ENCODE data around the gene PPP1R11.
"Not testable (repeated sequence)": the region's sequence is repeated elsewhere in the genome, so short reads cannot be mapped to it uniquely, and the experiment has no call there.

The PPP1R11 gene

DNA sequence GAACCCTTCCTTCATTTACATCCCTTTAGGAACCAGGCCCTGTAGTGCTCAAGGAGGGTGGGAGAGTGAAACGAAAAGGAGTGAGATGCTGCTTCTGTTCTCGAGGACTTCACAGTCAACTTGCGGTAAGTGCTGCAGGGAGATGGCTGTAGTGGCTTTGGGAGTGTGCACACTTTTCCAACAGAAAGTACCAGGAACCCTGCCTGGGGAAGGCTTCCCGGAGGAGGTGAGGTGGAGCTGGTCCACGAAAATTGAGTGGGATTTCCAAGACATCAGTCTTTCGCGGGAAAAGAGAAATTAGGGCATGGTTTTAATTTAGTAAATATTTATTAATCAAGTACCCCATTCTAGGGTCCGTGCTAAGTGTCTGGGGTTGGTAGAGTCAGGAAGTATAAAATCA lies 33.2 kb downstream of the PPP1R11 start:
- no peak for DNase-seq

DNA sequence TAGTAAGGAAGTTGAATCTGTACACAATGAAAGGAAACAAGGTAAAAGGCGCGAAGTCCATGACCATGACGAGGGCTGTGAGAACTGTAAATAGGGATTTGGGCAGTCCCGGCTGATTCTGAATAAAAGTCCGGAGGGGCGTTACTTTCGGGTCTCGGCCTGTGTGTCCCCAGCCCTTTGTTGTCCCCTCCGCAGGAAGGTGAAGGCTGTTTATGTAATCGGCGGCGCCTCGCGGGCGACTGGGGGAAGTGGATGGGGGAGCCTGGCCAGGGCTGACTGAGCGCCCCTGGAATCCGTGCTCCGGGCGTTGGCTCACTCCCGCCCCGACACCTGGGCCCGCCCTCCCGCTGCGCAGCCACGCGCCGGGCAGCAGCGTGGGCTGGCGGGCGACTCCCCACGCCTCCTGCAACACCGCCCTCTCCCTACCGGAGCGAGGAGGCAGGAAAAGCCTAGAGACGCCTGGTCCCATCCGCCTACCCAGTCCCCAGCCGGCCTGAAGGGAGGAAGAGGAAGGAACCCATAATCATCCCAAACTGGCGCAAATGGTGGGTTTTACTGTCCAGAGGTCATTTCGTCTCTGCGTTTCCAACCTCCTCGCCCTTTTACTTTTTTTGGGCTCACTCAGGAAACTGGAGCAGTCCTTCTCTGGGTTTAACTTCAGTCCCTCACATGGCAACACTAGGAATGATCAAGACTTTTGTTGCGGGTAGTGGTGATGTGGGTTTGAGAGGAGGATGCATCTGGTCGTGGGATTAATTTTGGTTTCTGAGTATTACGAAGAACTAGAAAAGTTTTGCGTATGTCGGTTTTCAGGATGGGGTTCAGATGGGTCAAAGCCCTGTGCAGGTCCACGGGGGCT lies 33.8 kb downstream of the PPP1R11 start:
- DNase-seq, result no peak

DNA sequence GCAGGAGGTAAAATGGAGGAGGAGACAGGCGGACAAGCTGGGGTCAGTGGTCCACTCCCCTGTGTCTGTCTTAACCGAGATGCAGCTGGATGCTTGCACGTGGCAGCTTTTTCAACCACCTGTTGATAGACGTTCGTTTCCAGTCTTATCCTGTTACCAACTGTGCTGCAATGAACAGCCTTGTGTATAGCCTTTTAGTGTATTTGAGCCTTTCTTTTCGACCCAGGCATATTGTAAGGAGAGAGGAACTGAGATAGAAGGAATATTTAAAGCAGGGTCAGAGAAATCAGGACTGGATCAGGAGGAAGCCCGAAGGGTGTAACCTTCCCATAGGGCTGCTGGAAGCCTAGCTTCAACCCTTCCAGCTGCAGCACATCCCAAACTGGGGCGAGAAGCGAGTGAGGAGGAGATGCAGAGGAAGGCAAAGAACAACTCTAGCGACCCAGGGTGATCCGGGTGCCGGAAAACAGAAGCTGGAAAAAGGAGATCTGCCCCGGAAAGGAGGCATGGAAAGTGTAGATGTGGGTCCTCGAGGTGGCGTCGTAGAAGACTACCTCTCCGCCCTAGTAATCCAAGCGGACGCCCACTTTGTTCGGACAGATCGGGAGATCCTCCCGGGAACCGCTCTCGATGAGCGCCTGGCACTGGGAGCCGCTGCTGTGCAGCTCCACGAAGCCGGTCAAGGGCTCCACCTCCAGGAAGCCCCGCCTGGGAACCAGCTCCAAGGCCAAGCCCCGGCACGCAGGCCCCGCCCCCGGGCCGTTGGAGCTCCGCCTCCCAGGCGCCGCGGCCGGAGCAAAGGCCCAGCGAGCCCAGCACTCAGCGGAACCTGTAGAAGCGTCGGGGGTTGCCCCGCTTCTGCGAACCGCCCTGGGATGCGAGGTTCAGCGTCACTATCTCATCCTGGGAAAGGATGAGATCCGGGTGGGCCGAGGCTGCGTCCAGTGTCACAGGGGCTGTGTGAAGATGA lies 34.7 kb downstream of the PPP1R11 start:
- DNase-seq, result no peak

DNA sequence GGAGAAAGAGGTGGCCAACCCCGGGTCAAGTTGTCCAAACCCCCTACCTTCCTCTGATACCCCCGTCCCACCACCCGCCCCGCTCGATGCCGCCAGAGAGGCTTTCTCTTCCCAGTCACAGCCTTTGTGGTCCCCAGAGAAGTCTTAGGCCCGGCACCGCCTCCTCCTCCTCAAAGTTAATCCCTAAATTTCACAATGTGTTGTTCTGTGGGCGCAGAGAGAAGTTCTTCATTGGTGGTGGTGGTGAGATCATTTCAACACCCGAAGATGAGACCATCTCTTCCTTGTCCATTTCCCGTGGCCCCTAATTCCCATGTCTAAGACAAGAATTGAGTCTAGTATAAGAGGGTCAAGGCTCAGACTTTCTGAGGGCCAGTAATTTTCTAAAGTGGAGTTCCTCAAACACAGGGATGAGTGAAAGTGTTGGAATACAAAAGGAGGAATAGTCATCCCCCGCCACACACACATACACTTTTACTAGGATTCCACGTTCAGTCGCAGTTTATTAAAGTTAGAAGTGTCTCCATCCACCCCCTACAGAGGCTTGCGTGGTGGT lies 35.5 kb downstream of the PPP1R11 start:
- no peak for DNase-seq

DNA sequence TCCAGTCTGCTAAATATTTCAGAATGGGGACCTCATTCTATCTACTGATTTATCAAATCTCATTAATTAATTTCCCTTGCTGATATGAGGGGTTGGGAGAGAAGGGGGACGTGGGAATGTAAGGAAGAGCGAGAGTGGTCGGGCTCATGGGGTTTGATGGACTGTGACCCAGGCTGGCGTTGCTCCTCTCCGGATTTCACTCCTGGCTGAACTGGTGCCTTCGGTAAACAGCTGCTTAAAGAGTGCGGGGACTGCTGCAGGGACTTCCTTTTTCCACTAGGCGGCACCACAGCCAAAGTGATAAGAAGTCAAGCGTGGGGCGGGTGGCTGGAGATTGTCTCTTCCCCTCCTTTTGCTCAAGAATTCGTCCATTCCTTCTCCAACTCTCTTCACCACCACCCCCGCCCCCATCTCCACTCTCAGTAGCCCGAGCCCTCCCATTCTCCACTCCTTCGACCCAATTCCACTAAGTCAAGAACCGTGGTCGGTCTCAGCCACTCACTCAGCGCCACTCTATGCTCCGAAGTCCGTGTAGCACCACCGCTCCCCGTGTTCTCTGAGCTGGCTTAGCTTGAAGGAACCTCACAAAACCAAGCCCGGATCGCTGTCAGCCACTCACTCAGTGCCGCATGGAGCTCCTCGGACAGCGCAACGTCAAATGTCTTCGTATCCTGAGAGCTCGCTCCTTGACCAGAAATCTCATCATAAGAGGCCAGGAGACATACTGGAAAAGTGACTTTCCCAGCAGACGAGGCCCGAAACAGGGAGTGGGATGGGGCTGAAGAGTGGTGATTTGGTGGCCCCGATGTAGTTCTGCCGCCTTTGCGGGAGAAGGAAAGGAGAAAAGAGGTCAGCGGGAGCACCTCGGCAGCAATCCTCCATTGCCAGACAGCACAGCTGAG lies 36.2 kb downstream of the PPP1R11 start:
- peak; percentile 45 for DNase-seq

DNA sequence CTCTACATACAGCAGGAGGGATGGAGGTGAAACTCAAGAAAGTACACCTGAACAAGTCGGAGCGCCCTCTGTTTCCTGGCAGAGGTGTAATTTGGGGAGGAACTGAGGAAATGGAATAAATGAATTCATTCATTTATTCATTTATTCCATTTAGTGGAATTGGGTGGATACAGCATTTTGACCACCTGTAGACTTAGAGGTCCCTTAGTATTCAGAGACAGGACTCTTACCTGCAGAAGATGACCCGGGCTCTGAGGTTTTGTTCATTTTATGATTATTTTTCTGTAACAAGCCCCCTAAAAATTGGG lies 36.8 kb downstream of the PPP1R11 start:
- DNase-seq, result no peak

DNA sequence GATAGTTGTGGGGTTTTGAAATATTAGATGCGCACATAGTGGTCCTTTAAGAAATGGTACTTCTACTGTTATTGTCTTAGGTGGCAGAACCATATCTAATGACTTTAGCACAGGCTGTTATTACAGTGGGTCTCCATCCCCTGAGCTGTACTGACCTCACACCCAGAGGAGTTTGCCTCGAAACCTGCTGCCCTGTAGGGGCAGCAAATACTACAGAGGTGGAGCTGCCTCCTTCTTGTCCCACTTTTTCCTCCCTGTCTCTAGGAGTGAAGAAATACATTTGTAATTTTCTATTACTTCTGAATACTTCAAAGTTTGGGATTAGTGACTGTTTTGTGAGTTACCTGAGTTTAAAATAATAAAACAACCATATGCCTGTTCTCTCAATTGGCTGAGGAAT lies 37.7 kb downstream of the PPP1R11 start:
- no peak for DNase-seq

DNA sequence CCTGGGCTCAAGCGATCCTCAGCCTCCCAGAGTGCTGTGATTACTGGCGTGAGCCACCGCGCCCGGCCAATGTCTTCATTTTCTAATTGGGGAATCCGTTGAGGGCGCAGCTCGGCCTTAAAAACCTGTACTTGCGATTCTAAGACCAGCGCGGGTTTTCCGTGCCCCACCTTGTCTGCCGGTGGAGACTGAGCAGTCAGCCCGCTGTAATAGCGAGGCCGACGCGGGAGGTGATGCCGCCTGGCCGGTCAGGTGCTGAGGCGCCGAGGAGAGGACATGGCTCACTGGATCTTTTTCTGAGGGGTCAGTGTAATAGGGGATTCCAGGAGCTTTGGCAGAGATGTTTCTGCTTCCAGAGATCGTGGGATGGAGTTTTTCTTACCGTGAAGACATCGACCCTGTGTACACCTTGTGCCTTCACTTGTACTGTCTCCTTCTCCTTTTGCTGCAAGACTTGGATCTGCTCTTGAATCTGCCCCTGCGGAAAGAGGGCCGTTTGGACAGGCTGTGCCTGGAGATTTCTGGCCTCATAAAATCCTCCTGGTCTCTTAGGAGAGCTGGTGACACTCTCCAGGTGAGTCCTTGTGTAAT lies 44.4 kb downstream of the PPP1R11 start:
- DNase-seq, result no peak

DNA sequence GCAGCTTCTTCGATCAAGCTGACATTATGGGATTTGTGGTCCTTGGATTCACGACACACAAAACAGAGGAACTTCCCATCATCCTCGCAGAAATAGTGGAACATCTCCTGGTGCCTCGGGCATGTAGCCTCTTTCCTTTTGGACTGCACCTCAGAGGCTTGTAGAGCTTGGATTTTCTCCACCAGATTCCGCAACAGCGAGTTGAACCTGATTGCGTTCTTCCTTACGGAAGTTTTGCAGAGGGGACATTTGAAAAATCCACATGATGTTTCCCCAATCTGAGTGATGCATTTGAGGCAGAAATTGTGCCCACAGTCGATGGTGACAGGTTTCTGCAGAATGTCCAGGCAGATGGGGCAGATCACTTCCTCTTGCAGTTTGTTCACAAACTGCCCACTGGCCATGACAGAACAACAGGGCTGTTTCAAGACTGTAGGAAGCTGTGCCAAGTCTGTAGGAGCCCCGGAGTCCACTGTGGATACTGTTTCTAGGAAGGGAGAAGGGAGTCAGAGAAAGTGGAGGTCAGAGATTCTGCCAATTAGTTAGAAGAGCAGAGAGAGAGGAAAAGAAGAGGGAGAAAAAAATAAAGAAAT lies 45.5 kb downstream of the PPP1R11 start:
- no peak for DNase-seq

DNA sequence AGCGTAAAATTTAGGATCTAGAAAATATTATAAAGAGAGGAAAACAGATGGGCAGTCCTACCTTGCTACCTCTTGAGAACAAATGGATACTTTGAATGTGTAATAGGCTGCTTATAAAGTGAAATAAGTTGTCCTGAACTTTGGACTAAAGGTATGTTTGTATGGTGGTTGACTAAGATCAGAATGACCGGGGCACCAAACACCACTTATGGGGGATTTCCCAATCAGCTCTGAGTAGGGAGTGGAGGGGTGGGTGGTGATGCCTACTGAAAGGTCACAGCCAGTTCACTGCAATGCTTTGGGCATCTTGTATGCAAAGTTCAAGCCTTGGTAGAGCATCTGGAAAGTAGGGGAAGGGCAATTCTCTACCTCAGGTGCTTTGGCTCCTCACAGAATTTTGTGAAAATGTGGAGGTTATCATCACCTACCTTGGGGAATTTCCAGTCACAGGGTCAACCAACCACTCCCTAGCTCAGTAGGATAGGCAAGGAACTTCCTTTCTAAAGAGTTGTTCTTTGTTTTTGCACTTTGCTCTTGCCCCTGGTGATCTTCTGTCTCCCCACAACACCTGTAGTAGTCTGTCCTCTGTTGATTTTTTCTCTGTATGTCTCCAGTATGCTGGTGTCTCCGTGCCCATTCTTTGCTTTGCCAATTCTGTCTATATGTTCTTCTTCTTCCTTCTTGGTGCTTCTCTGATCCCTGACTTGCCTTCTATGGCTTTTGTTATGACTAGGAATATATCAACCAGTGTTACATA lies 46.2 kb downstream of the PPP1R11 start, which contains the start of gene TRIM31:
TRIM31 (minus strand) TSS at position 88 of the 757 bp plus-strand sequence. CDS start 285 bp downstream, outside the sequence.
- DNase-seq, result no peak

DNA sequence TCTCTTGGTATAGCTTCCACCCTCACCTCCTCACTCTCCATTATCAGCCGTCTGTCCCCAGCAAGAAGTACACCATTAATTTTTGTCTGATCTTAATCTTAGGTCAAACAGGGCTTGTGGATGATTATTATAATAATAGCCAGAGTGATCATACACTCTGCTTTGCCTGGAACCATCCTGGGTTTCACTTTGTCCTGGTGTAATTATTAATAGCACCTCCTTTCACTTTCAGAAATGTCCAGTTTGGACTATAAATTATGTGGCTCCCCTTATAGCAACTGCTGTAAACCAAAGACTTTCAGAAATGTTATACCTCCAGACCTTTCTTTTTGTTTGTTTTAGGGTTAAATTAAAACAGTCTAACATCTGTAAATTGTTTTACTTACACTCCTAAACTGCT lies 46.8 kb downstream of the PPP1R11 start:
- DNase-seq, result no peak

DNA sequence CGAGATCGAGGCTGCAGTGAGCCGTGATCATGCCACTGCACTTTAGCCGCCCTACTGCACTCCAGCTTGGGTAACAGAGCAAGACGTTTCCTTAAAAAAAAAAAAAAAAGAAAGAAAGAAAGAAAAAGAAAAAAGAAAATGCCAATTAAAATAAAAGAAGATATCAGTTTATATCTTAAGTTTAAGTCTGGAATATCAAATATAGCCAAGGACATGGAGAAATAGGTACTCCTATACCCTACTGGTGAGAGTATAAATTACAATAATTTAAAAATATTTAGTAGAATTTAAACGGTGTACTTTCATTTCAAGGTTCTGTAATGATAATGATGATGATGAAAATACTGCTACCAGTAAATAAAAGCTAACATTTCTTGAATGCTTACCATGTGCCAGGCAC lies 49.7 kb downstream of the PPP1R11 start:
- no peak for DNase-seq

DNA sequence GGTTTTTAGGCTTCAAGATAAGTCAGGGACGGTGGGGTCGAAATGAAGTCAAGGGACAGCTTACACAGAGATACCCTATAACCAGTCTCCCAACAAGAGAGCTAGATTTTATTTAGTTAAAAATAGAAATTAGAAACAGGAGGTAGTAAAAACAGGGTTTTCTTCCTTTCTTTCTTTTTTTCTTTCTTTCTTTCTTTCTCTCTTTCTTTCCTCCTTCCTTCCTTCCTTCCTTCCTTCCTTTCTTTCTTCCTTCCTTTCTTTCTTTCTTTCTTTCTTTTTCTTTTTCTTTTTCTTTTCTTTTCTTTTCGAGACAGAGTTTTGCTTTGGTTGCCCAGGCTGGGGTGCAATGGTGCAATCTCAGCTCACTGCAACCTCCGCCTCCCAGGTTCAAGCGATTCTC lies 51.7 kb downstream of the PPP1R11 start:
- not testable (repeated sequence) for DNase-seq

All from GF-D8 (cell line).